Panc1 (cell line): ENCODE results near the gene FAM124B. TPM values are rescaled to one million over a fixed set of nuclear protein-coding genes. Genes with fewer than 3 reads are reported as not detected.

Source experiments
- ATAC-seq: fragments of 200-7000 bp; cut with Tn5 transposase; 2 replicates; pipeline ENCODE4 v1.9.1; 2020; ENCODE audit warnings: mild to moderate bottlenecking, moderate library complexity
- BruUV-seq: library from RNA; stranded (reverse); fragments of 400-500 nt; replicated peaks from 2 replicates; lab custom pipeline; 2021; lab: Mats Ljungman, UMichigan
- CTCF ChIA-PET: fragments of 300-600 bp; sonication (Branson Sonifier 250); formaldehyde crosslinking; loops from one replicate; lab custom pipeline; 2022; ENCODE audit warnings: antibody characterized with exemption; lab: Charles Lee
- POLR2A ChIA-PET: fragments of 300-600 bp; sonication (Branson Sonifier 250); formaldehyde crosslinking; loops from one replicate; lab custom pipeline; 2022; ENCODE audit warnings: antibody characterized with exemption; lab: Charles Lee
- DNase-seq: peaks from one replicate; pipeline ENCODE4 v3.0.0-alpha.2; 2010; ENCODE audit warnings: low read depth, low spot score
- H3K27ac ChIP-seq: 2 replicates; pipeline ENCODE4 v1.5.1; 2011; ENCODE audit warnings: mild to moderate bottlenecking, low read length, inconsistent platforms
- H3K27me3 ChIP-seq: fragments of 200-500 bp; sonication (Bioruptor generic); 2 replicates; pipeline ENCODE4 v1.6.0; 2014; ENCODE audit warnings: low read length, inconsistent platforms; ENCODE audit not compliant: control insufficient read depth, insufficient read depth
- H3K36me3 ChIP-seq: fragments of 200-500 bp; sonication (Bioruptor generic); 2 replicates; pipeline ENCODE4 v1.5.1; 2014; ENCODE audit warnings: inconsistent platforms, mild to moderate bottlenecking, low read length, moderate library complexity; ENCODE audit not compliant: control insufficient read depth, insufficient read depth
- H3K4me1 ChIP-seq: 2 replicates; pipeline ENCODE4 v1.5.1; 2011; ENCODE audit warnings: inconsistent platforms, mild to moderate bottlenecking, low read length, moderate library complexity; ENCODE audit not compliant: control insufficient read depth, insufficient read depth
- H3K4me3 ChIP-seq, 2 experiments: 2 replicates each; pipeline ENCODE4 v1.5.1; 2011 to 2012; ENCODE audit warnings: low read depth in 2 of 2, low read length in 2 of 2, mild to moderate bottlenecking in 2 of 2, inconsistent platforms in 1 of 2, moderate library complexity in 1 of 2
- H3K9me3 ChIP-seq: fragments of 200-500 bp; sonication (Bioruptor generic); 2 replicates; pipeline ENCODE4 v1.5.1; 2014; ENCODE audit warnings: low read depth, mild to moderate bottlenecking, inconsistent platforms, low read length, moderate library complexity; ENCODE audit not compliant: control insufficient read depth, insufficient read depth
- POLR2AphosphoS5 ChIP-seq: IDR thresholded peaks from 2 replicates; pipeline ENCODE4 v1.6.1; 2012; ENCODE audit warnings: mild to moderate bottlenecking, low read depth, low read length, moderate library complexity
- SIN3A ChIP-seq: IDR thresholded peaks from 2 replicates; pipeline ENCODE4 v1.6.1; 2012; ENCODE audit warnings: low read depth, mild to moderate bottlenecking, low read length, moderate library complexity, borderline replicate concordance; ENCODE audit not compliant: insufficient read depth
- TCF7L2 ChIP-seq: IDR thresholded peaks from 2 replicates; pipeline ENCODE4 v1.6.1; 2011; ENCODE audit warnings: mild to moderate bottlenecking, low read depth, low read length, inconsistent platforms
- in situ Hi-C: cut with HindIII; loops from 2 replicates; pipeline ENCODE4 v1.10.0; 2016; ENCODE audit warnings: low sequenced_read_pairs, low pct_unique_long_range_greater_than_20kb
- intact Hi-C: fragments of 100-400 bp; cut with micrococcal nuclease; formaldehyde crosslinking; loops from one replicate; pipeline ENCODE4 v1.10.0; 2022; ENCODE audit not compliant: unreplicated experiment
- total RNA-seq: library from RNA; stranded (reverse); gene quantifications from one replicate; pipeline ENCODE4 v1.2.1, GENCODE V29; 2021; ENCODE audit not compliant: unreplicated experiment
- TF ChIP-seq, protein P1 (sequence below), 2 experiments: IDR thresholded peaks; 2 replicates each; pipeline ENCODE4 v1.6.1; 2011 to 2012; ENCODE audit warnings: low read depth in 2 of 2, control low read depth in 1 of 2, low read length in 1 of 2, mild to moderate bottlenecking in 1 of 2, moderate library complexity in 1 of 2; ENCODE audit not compliant: insufficient read depth in 1 of 2
- TF ChIP-seq, protein P2 (sequence below): fragments of 450-650 bp; IDR thresholded peaks from 2 replicates; pipeline ENCODE4 v1.5.1; 2017; ENCODE audit warnings: mild to moderate bottlenecking

FAM124B gene
- total RNA-seq, 1 experiment from 2014 or later, result 0.08 TPM

GRCh38 chr2:224429441-224429810, 27.5 kb upstream of the FAM124B start:
- no peaks in the 10 kb centered on the region for H3K9me3 ChIP-seq
- no TSS peak for BruUV-seq
- H3K27ac ChIP-seq, result no peak overlapping the region
- in situ Hi-C loops, result no loop called here
- H3K4me3 ChIP-seq, result no peak overlapping the region
- CTCF ChIA-PET, result no interaction called here
- intact Hi-C loops, result no loop called here
- H3K36me3 ChIP-seq, result no peaks in the 10 kb centered on the region
- POLR2A ChIA-PET, result no interaction called here
- no peak for DNase-seq
- TF ChIP-seq POLR2AphosphoS5 (no peak), TCF7L2 (no peak), SIN3A (no peak)
- TF ChIP-seq, protein P1, sequence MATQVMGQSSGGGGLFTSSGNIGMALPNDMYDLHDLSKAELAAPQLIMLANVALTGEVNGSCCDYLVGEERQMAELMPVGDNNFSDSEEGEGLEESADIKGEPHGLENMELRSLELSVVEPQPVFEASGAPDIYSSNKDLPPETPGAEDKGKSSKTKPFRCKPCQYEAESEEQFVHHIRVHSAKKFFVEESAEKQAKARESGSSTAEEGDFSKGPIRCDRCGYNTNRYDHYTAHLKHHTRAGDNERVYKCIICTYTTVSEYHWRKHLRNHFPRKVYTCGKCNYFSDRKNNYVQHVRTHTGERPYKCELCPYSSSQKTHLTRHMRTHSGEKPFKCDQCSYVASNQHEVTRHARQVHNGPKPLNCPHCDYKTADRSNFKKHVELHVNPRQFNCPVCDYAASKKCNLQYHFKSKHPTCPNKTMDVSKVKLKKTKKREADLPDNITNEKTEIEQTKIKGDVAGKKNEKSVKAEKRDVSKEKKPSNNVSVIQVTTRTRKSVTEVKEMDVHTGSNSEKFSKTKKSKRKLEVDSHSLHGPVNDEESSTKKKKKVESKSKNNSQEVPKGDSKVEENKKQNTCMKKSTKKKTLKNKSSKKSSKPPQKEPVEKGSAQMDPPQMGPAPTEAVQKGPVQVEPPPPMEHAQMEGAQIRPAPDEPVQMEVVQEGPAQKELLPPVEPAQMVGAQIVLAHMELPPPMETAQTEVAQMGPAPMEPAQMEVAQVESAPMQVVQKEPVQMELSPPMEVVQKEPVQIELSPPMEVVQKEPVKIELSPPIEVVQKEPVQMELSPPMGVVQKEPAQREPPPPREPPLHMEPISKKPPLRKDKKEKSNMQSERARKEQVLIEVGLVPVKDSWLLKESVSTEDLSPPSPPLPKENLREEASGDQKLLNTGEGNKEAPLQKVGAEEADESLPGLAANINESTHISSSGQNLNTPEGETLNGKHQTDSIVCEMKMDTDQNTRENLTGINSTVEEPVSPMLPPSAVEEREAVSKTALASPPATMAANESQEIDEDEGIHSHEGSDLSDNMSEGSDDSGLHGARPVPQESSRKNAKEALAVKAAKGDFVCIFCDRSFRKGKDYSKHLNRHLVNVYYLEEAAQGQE (IDR thresholded peaks at IDR 0.05; ENCODE audit: insufficient read depth in 1 of 2, low read depth in 2 of 2, low read length in 1 of 2), result no peak
- TF ChIP-seq, protein P2, sequence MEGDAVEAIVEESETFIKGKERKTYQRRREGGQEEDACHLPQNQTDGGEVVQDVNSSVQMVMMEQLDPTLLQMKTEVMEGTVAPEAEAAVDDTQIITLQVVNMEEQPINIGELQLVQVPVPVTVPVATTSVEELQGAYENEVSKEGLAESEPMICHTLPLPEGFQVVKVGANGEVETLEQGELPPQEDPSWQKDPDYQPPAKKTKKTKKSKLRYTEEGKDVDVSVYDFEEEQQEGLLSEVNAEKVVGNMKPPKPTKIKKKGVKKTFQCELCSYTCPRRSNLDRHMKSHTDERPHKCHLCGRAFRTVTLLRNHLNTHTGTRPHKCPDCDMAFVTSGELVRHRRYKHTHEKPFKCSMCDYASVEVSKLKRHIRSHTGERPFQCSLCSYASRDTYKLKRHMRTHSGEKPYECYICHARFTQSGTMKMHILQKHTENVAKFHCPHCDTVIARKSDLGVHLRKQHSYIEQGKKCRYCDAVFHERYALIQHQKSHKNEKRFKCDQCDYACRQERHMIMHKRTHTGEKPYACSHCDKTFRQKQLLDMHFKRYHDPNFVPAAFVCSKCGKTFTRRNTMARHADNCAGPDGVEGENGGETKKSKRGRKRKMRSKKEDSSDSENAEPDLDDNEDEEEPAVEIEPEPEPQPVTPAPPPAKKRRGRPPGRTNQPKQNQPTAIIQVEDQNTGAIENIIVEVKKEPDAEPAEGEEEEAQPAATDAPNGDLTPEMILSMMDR, result no peak
- ATAC-seq, result no peak
- H3K4me1 ChIP-seq, result no peaks in the 10 kb centered on the region
- H3K27me3 ChIP-seq, result no peaks in the 10 kb centered on the region

GRCh38 chr2:224428787-224429440, 27.0 kb upstream of the FAM124B start:
- Histone ChIP-seq H3K36me3 (no peaks in the 10 kb centered on the region), H3K27ac (no peak overlapping the region), H3K4me1 (no peaks in the 10 kb centered on the region), H3K4me3 (no peak overlapping the region), H3K9me3 (no peaks in the 10 kb centered on the region), H3K27me3 (no peaks in the 10 kb centered on the region)
- no TSS peak for BruUV-seq
- ChIA-PET POLR2A (interaction anchor here (0.6 kb wide), 1 partner anchor 59 kb away, joined by 5 read pairs; no protein-coding TSS in a partner anchor), CTCF (no interaction called here)
- intact Hi-C loops, result no loop called here
- ATAC-seq, result no peak
- TF ChIP-seq, protein P2, result no peak
- TF ChIP-seq, protein P1 (IDR thresholded peaks at IDR 0.05; ENCODE audit: insufficient read depth in 1 of 2, low read depth in 2 of 2, low read length in 1 of 2), result no peak
- TF ChIP-seq SIN3A, result no peak
- TF ChIP-seq POLR2AphosphoS5, result no peak
- no peak for TF ChIP-seq TCF7L2
- DNase-seq, result no peak
- in situ Hi-C loops, result no loop called here
